Keratinocyte (primary cell): Measurements from ENCODE around the gene OTOF. TPM values are rescaled to one million over a fixed set of nuclear protein-coding genes. Genes with fewer than 3 reads are reported as not detected.

Source experiments
- DNase-seq: peaks from one replicate; pipeline ENCODE4 v3.0.0-alpha.2; 2011; ENCODE audit warnings: low read depth, missing footprints, low spot score
- FAIRE-seq: peaks from 2 replicates; lab custom pipeline; 2011; peaks lifted over from hg19 to GRCh38; lab: Jason Lieb, UNC
- H2AFZ ChIP-seq: 2 replicates; pipeline ENCODE4 v1.6.0; 2012; ENCODE audit warnings: low read length, control low read depth, inconsistent platforms; ENCODE audit not compliant: control insufficient read depth
- H3K27ac ChIP-seq: 2 replicates; pipeline ENCODE4 v1.5.1; 2011; ENCODE audit warnings: low read length; ENCODE audit not compliant: control insufficient read depth, insufficient read depth
- H3K27me3 ChIP-seq: 3 replicates; pipeline ENCODE4 v1.6.0; 2011; ENCODE audit warnings: low read length; ENCODE audit not compliant: control insufficient read depth, insufficient read depth; ENCODE audit errors: extremely low read depth
- H3K36me3 ChIP-seq, 2 experiments: 2 replicates in 1 of 2; 3 replicates in 1 of 2; pipeline ENCODE4 v1.5.1; 2011; ENCODE audit warnings: low read length in 2 of 2, mild to moderate bottlenecking in 1 of 2; ENCODE audit not compliant: control insufficient read depth in 2 of 2, insufficient read depth in 2 of 2; ENCODE audit errors: extremely low read depth in 1 of 2
- H3K4me1 ChIP-seq: 3 replicates; pipeline ENCODE4 v1.5.1; 2011; ENCODE audit warnings: low read length; ENCODE audit not compliant: control insufficient read depth, insufficient read depth; ENCODE audit errors: extremely low read depth
- H3K4me2 ChIP-seq: 3 replicates; pipeline ENCODE4 v1.6.0; 2011; ENCODE audit warnings: low read depth, low read length; ENCODE audit not compliant: control insufficient read depth, insufficient read depth; ENCODE audit errors: extremely low read depth
- H3K4me3 ChIP-seq, 3 experiments: fragments of 200-600 bp in 1 of 3; sonication (generic) in 1 of 3; 2 replicates in 2 of 3; 3 replicates in 1 of 3; pipeline ENCODE4 v1.5.1; 2011 to 2016; ENCODE audit warnings: low read length in 3 of 3, mild to moderate bottlenecking in 3 of 3, control low read depth in 2 of 3, inconsistent platforms in 1 of 3, low read depth in 1 of 3, mixed read lengths in 1 of 3, mixed run types in 1 of 3, moderate library complexity in 1 of 3; ENCODE audit not compliant: control insufficient read depth in 2 of 3, insufficient read depth in 2 of 3; ENCODE audit errors: extremely low read depth in 1 of 3
- H3K79me2 ChIP-seq: 2 replicates; pipeline ENCODE4 v1.6.0; 2012; ENCODE audit warnings: low read length; ENCODE audit not compliant: control insufficient read depth, insufficient read depth
- H3K9ac ChIP-seq: 3 replicates; pipeline ENCODE4 v1.6.0; 2011; ENCODE audit warnings: low read length; ENCODE audit not compliant: control insufficient read depth, insufficient read depth; ENCODE audit errors: extremely low read depth
- H3K9me1 ChIP-seq: 3 replicates; pipeline ENCODE4 v1.6.0; 2011; ENCODE audit warnings: low read length; ENCODE audit not compliant: control insufficient read depth, insufficient read depth; ENCODE audit errors: extremely low read depth
- H3K9me3 ChIP-seq: 2 replicates; pipeline ENCODE4 v1.5.1; 2012; ENCODE audit warnings: low read depth, low read length; ENCODE audit not compliant: control insufficient read depth
- H4K20me1 ChIP-seq: 3 replicates; pipeline ENCODE4 v1.6.0; 2011; ENCODE audit warnings: low read length; ENCODE audit not compliant: control insufficient read depth, insufficient read depth; ENCODE audit errors: extremely low read depth
- EZH2 ChIP-seq: IDR thresholded peaks from one replicate; pipeline ENCODE4 v1.6.1; 2012; ENCODE audit warnings: inconsistent platforms, mild to moderate bottlenecking, low read length, moderate library complexity
- dilution Hi-C: fragments of 300-500 bp; cut with MboI; formaldehyde crosslinking; loops from one replicate; pipeline ENCODE4 v1.7.0; 2020; ENCODE audit warnings: low sequenced_read_pairs; ENCODE audit not compliant: extremely low pct_ligation_motif_present
- polyA plus RNA-seq, 5 experiments: library from polyadenylated mRNA; depleted of rRNA in 3 of 5; stranded (reverse) in 3 of 5; stranded (forward) in 1 of 5; unstranded in 1 of 5; fragments of >200 nt; gene quantifications; 1 replicate in 1 of 5; 2 replicates in 3 of 5; 3 replicates in 1 of 5; pipeline versions ENCODE4 v1.2.1 to v1.2.3, GENCODE V29; 2011 to 2012; ENCODE audit warnings: missing spikeins in 2 of 5, low read depth in 1 of 5, low replicate concordance in 1 of 5
- TF ChIP-seq, protein P1 (sequence below), 3 experiments: IDR thresholded peaks in 1 of 3; conservative IDR thresholded peaks in 1 of 3; optimal IDR thresholded peaks in 1 of 3; 2 replicates in 2 of 3; 3 replicates in 1 of 3; pipeline versions ENCODE3 to v1.5.1; 2011; ENCODE audit warnings: low read length in 3 of 3, mild to moderate bottlenecking in 3 of 3, moderate library complexity in 2 of 3, control low read depth in 1 of 3, inconsistent platforms in 1 of 3; ENCODE audit not compliant: insufficient read depth in 2 of 3; ENCODE audit errors: extremely low read depth in 1 of 3

Gene OTOF
- polyA plus RNA-seq, 1 donor (not counting 4 experiments of a cell fraction or from before 2014, with no cell fraction given) = not detected

DNA sequence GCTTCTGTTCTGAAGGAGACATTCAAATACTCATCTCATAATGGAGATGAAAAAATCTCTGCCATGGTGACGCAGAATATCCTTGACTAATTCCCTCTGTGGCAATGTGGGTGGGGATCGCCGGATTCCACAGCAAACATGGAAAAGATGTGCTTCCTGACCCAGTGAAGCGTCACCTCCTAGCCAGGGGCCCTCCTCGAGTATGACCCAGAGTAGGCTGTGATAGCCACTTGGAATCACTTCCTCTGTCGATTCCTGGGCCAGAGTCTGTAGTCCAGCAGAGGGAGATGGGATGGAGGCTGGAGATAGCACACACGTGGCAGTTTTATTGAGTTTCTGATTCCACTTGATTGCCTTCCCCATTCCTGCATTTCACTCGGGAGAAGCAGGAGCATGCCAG lies 39.4 kb downstream of the OTOF start:
- H2AFZ ChIP-seq = no peak overlapping the region
- DNase-seq (no peak), FAIRE-seq (no peak)
- no peaks in the 10 kb centered on the region for H3K36me3 ChIP-seq
- H4K20me1 ChIP-seq = no peaks in the 10 kb centered on the region
- no peak overlapping the region for H3K4me3 ChIP-seq
- H3K27ac ChIP-seq = no peak overlapping the region
- dilution Hi-C loops = no loop called here
- TF ChIP-seq, protein P1, sequence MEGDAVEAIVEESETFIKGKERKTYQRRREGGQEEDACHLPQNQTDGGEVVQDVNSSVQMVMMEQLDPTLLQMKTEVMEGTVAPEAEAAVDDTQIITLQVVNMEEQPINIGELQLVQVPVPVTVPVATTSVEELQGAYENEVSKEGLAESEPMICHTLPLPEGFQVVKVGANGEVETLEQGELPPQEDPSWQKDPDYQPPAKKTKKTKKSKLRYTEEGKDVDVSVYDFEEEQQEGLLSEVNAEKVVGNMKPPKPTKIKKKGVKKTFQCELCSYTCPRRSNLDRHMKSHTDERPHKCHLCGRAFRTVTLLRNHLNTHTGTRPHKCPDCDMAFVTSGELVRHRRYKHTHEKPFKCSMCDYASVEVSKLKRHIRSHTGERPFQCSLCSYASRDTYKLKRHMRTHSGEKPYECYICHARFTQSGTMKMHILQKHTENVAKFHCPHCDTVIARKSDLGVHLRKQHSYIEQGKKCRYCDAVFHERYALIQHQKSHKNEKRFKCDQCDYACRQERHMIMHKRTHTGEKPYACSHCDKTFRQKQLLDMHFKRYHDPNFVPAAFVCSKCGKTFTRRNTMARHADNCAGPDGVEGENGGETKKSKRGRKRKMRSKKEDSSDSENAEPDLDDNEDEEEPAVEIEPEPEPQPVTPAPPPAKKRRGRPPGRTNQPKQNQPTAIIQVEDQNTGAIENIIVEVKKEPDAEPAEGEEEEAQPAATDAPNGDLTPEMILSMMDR (optimal IDR thresholded peaks at IDR 0.05 in 1 of 3, IDR thresholded peaks at IDR 0.05 in 1 of 3, conservative IDR thresholded peaks at IDR 0.05 in 1 of 3; ENCODE audit: extremely low read depth in 1 of 3, insufficient read depth in 2 of 3, low read length in 3 of 3) = no peak
- no peak for TF ChIP-seq EZH2
- H3K9me3 ChIP-seq = no peaks in the 10 kb centered on the region
- no peaks in the 10 kb centered on the region for H3K9me1 ChIP-seq
- no peak overlapping the region for H3K4me2 ChIP-seq
- peaks cover 5% of the 10 kb centered on the region for H3K27me3 ChIP-seq
- H3K4me1 ChIP-seq = no peaks in the 10 kb centered on the region
- no peak overlapping the region for H3K9ac ChIP-seq
- H3K79me2 ChIP-seq = no peaks in the 10 kb centered on the region

DNA sequence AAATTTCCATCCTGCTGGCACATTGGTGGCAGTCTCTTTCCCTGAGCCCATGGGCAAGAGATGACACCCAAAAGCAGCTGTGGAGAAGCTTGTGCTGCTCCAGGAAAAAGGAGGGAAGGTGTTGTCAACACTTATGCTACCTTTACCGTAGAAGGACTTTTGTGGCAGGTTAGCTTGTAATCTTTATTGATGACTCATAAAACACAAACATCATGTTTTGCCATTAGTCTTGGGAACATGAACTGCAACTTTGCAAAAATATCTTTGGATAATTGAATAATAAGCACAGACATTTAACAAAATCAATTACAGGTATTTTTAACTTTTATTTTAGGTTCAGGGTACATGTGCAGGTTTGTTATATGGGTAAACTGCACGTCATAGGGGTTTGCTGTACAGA lies 42.8 kb downstream of the OTOF start:
- no peak overlapping the region for H3K9ac ChIP-seq
- no peaks in the 10 kb centered on the region for H3K79me2 ChIP-seq
- TF ChIP-seq, protein P1 (optimal IDR thresholded peaks at IDR 0.05 in 1 of 3, IDR thresholded peaks at IDR 0.05 in 1 of 3, conservative IDR thresholded peaks at IDR 0.05 in 1 of 3; ENCODE audit: extremely low read depth in 1 of 3, insufficient read depth in 2 of 3, low read length in 3 of 3) = no peak
- no peak for TF ChIP-seq EZH2
- H3K9me1 ChIP-seq = no peaks in the 10 kb centered on the region
- H3K4me1 ChIP-seq = no peaks in the 10 kb centered on the region
- H3K4me3 ChIP-seq = no peak overlapping the region
- DNase-seq (no peak), FAIRE-seq (no peak)
- no peaks in the 10 kb centered on the region for H3K36me3 ChIP-seq
- no peaks in the 10 kb centered on the region for H4K20me1 ChIP-seq
- peaks cover 12% of the 10 kb centered on the region for H3K27me3 ChIP-seq
- H3K9me3 ChIP-seq = no peaks in the 10 kb centered on the region
- H3K4me2 ChIP-seq = no peak overlapping the region
- no peak overlapping the region for H2AFZ ChIP-seq
- H3K27ac ChIP-seq = no peak overlapping the region
- dilution Hi-C loops = no loop called here
